ENCODE measurements around the gene KLF7. TPM values are rescaled to one million over a fixed set of nuclear protein-coding genes. Genes with fewer than 3 reads are reported as not detected.

The KLF7 gene
- total RNA-seq, 1 experiment from 2014 or later = 32.2 TPM

GRCh38 chr2:207035875-207036274 lies 129.9 kb downstream of the KLF7 start:
- H3K36me3 Mint-ChIP-seq (ENCODE audit: insufficient read depth in 1 of 3, low read depth in 3 of 3) = peaks cover 7 to 19% (median 8%) of the 10 kb centered on the region in 3 experiments; a peak in 6 of 7 replicates
- no peak for DNase-seq
- no peak overlapping the region for H4K91ac ChIP-seq (ENCODE audit: insufficient read length, low read depth, low read length)
- H4K8ac ChIP-seq (replicated peaks; ENCODE audit: insufficient read length, low read depth, low read length) = no peak overlapping the region
- no peaks in the 10 kb centered on the region for H3K23me2 ChIP-seq (ENCODE audit: insufficient read length, low read depth, low read length, poor library complexity, severe bottlenecking)
- peaks cover 10 to 12% of the 10 kb centered on the region in 2 experiments for H3K9me3 Mint-ChIP-seq
- no peaks in the 10 kb centered on the region for H3K27me3 ChIP-seq (ENCODE audit: insufficient read depth, low read length)
- H2BK12ac ChIP-seq (ENCODE audit: insufficient read length, low read depth, low read length) = no peak overlapping the region
- H3K18ac ChIP-seq (ENCODE audit: insufficient read length, low read depth, low read length) = no peak overlapping the region
- H3K4me2 ChIP-seq (ENCODE audit: insufficient read depth, insufficient read length, low read length) = no peak overlapping the region
- H4K5ac ChIP-seq (ENCODE audit: insufficient read length, low read depth, low read length) = no peak overlapping the region
- no peak overlapping the region for H3K23ac ChIP-seq (ENCODE audit: insufficient read length, low read depth, low read length)
- no peak overlapping the region for H3K4me3 Mint-ChIP-seq
- H3K79me1 ChIP-seq (ENCODE audit: insufficient read depth, low read depth, low read length, poor library complexity, severe bottlenecking) = no peaks in the 10 kb centered on the region
- no CpG with 5 or more reads among the region's 2 CpGs for WGBS (ENCODE audit: extremely low coverage, insufficient read length, low lambda C conversion rate)
- peaks cover 39 to 44% of the 10 kb centered on the region in 2 experiments for H3K4me1 Mint-ChIP-seq
- no peaks in the 10 kb centered on the region for H3K79me2 ChIP-seq (ENCODE audit: insufficient read depth, low read length)
- no peak overlapping the region for H2AFZ ChIP-seq (ENCODE audit: low read length)
- H3K27ac ChIP-seq (ENCODE audit: insufficient read length, low read depth, low read length) = no peak overlapping the region
- no peak overlapping the region for H3T11ph ChIP-seq (ENCODE audit: low read length)
- no peaks in the 10 kb centered on the region; the same call in 1 of the 2 replicates for H3K4me1 ChIP-seq (ENCODE audit: insufficient read depth, low read length)
- H2BK5ac ChIP-seq (ENCODE audit: insufficient read length, low read length) = no peak overlapping the region
- no peak overlapping the region for H2BK15ac ChIP-seq (ENCODE audit: low read depth, low read length)
- peak overlapping the region in 2 of 3 experiments; percentile 92 to 94; a peak in 3 of 7 replicates for H3K27ac Mint-ChIP-seq
- no peak overlapping the region for H2BK20ac ChIP-seq (ENCODE audit: low read depth, low read length, poor library complexity, severe bottlenecking)
- H4K20me1 ChIP-seq (ENCODE audit: control insufficient read depth, insufficient read depth, insufficient read length) = no peaks in the 10 kb centered on the region
- H2BK120ac ChIP-seq (ENCODE audit: low read depth, low read length, poor library complexity, severe bottlenecking) = no peak overlapping the region
- no peak for TF ChIP-seq CTCF (conservative IDR thresholded peaks at IDR 0.05)
- H3K4ac ChIP-seq (ENCODE audit: low read depth, low read length) = no peak overlapping the region
- no peak overlapping the region for H3K14ac ChIP-seq (ENCODE audit: insufficient read depth, low read length)
- no peak overlapping the region for H3K9ac ChIP-seq (ENCODE audit: extremely low read depth, insufficient read length, low read length)
- no peaks in the 10 kb centered on the region for H3K9me3 ChIP-seq (ENCODE audit: control insufficient read depth, low read depth, low read length)
- H2AK5ac ChIP-seq (ENCODE audit: insufficient read length, low read length) = no peak overlapping the region
- no peaks in the 10 kb centered on the region for H3K27me3 Mint-ChIP-seq (ENCODE audit: low read depth)
- no peak overlapping the region for H3K56ac ChIP-seq (ENCODE audit: insufficient read length, low read depth, low read length)
